Inflammatory macrophage treated with lipopolysaccharide for 4 hours (primary cell): ENCODE data around the gene PRMT6.

Experiments
- DNase-seq: peaks from one replicate; pipeline ENCODE4 v3.0.0-alpha.2; 2020

Gene PRMT6

GRCh38 chr1:107095647-107096046, 39.2 kb downstream of the PRMT6 start:
- DNase-seq, result no peak

- no peak for DNase-seq
These were observed 40.2 kb downstream of the PRMT6 start for GRCh38 chr1:107096690-107097089.

DNA sequence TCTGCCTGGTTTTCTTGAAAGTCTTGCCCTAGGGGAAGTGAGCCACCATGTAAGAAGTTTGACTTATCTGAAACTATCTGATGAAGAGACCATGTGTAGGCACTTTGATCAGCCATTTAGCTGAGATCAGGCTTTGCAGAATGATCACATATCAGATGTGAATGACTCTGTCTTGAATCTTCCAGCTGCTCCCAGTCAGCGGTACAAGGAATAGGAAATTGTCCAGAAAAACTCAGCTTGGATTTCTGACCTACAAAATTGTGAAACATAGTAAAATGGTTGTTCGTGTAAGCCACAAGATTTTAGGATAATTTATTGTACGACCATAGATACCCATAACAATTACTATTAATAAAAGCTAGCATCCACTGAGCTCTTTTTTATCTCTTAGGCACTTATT, 42.5 kb downstream of the PRMT6 start:
- DNase-seq, result no peak

DNA sequence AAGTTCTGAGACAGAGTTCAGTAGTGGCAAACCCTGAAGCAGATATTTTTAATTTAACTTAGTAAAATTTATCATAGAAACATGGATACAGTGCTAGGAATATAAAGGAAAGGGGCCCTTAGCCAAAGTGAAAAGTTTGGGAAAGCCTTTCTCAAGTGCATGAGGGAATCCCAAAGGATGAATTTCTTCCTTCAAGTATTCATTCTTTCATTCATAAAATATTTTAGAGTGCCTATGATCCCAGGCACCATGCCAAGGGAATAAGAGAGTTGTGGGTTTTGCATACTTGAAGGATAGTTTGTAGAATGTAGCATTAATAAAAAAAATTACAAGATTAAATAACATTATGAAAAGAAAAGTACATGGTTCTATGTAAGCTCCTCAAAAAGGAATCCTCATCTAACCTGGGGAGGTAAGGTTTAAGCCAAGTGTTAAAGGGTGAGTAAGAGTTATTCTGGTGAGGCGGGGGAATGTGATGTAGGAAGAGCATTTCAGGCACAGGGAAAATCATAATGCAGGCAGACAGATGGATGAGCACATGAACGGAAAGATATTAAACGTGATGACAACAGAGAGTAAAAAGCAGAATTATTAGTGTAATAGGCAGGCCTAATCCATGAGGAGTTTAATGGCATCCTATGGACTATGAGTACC, 44.0 kb downstream of the PRMT6 start:
- DNase-seq, result no peak

- DNase-seq, result no peak
These were observed 49.4 kb downstream of the PRMT6 start for GRCh38 chr1:107105914-107106313.
